Measurements from ENCODE around the gene LASP1. TPM values are rescaled to one million over a fixed set of nuclear protein-coding genes. Genes with fewer than 3 reads are reported as not detected.

The LASP1 gene
- total RNA-seq, 1 donor from 2014 or later = 69.0 TPM

DNA sequence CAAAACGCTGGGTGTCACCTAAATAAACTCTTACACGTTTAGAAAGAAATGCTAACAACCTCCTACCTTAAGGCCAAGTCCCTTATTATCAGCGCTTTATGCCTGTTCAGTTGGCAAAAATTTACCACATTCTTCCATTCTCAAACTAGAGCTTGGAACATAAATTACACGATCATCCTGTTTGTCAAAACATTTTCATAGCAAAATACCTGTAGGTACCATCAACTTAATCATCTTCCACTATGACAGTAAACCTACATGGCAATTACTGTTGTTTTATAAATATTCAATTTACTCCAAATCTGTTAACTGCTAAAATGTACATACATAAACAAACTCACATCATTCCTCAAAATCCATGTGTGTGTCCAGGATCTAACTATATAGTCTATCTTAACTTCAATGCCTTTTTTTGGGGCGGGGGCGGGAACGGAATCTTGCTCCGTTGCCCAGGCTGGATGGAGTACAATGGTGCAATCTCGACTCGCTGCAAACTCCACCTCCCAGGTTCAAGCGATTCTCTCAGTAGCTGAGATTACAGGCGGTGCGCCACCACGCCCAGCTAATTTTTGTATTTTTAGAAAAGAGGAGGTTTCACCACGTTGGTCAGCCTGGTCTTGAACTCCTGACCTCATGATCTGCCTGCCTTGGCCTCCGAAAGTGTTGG, 20.8 kb upstream of the LASP1 start:
- H3K4me1 ChIP-seq = peaks cover 25% of the 10 kb centered on the region
- no peak overlapping the region for H3K27ac ChIP-seq
- H3K36me3 ChIP-seq = peaks cover 0 to 63% of the 10 kb centered on the region in 2 donors
- H3K4me3 ChIP-seq = no peak overlapping the region
- intact Hi-C loops (cut with DNase I) = no loop called here
- TF ChIP-seq POLR2AphosphoS5 (IDR thresholded peaks at IDR 0.05; ENCODE audit: insufficient read depth in 1 of 2, low read depth in 1 of 2) (no peak), POLR2A (IDR thresholded peaks at IDR 0.05) (no peak)
- TF ChIP-seq, protein P1, sequence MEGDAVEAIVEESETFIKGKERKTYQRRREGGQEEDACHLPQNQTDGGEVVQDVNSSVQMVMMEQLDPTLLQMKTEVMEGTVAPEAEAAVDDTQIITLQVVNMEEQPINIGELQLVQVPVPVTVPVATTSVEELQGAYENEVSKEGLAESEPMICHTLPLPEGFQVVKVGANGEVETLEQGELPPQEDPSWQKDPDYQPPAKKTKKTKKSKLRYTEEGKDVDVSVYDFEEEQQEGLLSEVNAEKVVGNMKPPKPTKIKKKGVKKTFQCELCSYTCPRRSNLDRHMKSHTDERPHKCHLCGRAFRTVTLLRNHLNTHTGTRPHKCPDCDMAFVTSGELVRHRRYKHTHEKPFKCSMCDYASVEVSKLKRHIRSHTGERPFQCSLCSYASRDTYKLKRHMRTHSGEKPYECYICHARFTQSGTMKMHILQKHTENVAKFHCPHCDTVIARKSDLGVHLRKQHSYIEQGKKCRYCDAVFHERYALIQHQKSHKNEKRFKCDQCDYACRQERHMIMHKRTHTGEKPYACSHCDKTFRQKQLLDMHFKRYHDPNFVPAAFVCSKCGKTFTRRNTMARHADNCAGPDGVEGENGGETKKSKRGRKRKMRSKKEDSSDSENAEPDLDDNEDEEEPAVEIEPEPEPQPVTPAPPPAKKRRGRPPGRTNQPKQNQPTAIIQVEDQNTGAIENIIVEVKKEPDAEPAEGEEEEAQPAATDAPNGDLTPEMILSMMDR (IDR thresholded peaks at IDR 0.05) = no peak
- H3K27me3 ChIP-seq = no peaks in the 10 kb centered on the region
- DNase-seq (ENCODE audit: extremely low spot score in 2 of 2) = no peak
- H3K9me3 ChIP-seq = no peaks in the 10 kb centered on the region

DNA sequence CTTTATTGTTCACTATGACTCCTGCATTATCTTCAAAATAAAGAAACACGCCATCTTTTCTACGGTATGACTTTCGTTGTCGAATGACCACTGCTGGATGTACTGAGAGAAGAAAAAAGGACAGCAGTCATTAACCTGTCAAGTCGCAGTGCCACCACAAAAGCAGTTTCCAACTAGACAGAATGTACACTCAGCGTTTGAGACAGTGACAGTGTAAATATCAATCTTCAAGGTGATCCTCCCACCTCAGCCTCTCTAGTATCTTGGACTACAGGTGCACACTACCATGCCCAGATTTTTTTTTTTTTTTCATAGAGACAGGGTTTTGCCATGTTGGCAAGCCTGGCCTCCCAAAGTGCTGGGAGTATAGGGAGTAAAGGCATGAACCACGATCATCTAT, 19.5 kb upstream of the LASP1 start:
- Histone ChIP-seq H3K36me3 (peaks cover 0 to 63% of the 10 kb centered on the region in 2 donors), H3K4me1 (peaks cover 30% of the 10 kb centered on the region), H3K27ac (no peak overlapping the region), H3K4me3 (no peak overlapping the region), H3K9me3 (no peaks in the 10 kb centered on the region), H3K27me3 (no peaks in the 10 kb centered on the region)
- no peak for TF ChIP-seq POLR2AphosphoS5 (IDR thresholded peaks at IDR 0.05; ENCODE audit: insufficient read depth in 1 of 2, low read depth in 1 of 2)
- TF ChIP-seq POLR2A (IDR thresholded peaks at IDR 0.05) = no peak
- TF ChIP-seq, protein P1 (IDR thresholded peaks at IDR 0.05) = no peak
- intact Hi-C loops (cut with DNase I) = no loop called here
- no peak for DNase-seq (ENCODE audit: extremely low spot score in 2 of 2)

DNA sequence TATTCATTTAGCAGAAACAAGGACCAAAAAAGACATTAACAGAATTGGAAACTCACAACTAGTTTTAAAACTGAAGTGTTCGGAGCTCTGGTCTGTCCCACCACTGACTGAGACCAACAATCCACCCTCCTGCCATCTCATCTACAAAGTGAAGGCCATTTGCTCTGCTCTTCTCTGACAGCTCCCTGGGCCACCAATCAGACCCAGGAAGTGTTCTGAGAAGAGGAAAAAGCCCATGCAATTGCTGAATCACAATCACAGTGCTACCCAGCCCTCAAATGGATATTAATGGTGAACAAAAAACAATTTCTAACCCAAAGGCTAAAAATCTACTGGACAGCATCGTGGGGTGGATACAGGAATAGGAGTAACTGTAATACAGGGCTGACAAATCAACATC, 18.4 kb upstream of the LASP1 start:
- Histone ChIP-seq H3K27me3 (no peaks in the 10 kb centered on the region), H3K9me3 (no peaks in the 10 kb centered on the region), H3K4me1 (peaks cover 30% of the 10 kb centered on the region), H3K27ac (no peak overlapping the region), H3K4me3 (peak overlapping the region; percentile 46 to 66), H3K36me3 (peaks cover 0 to 60% of the 10 kb centered on the region in 2 donors)
- intact Hi-C loops (cut with DNase I) = no loop called here
- TF ChIP-seq, protein P1 (IDR thresholded peaks at IDR 0.05) = no peak
- TF ChIP-seq POLR2A (IDR thresholded peaks at IDR 0.05) (no peak), POLR2AphosphoS5 (IDR thresholded peaks at IDR 0.05; ENCODE audit: insufficient read depth in 1 of 2, low read depth in 1 of 2) (no peak)
- DNase-seq (ENCODE audit: extremely low spot score in 2 of 2) = no peak

DNA sequence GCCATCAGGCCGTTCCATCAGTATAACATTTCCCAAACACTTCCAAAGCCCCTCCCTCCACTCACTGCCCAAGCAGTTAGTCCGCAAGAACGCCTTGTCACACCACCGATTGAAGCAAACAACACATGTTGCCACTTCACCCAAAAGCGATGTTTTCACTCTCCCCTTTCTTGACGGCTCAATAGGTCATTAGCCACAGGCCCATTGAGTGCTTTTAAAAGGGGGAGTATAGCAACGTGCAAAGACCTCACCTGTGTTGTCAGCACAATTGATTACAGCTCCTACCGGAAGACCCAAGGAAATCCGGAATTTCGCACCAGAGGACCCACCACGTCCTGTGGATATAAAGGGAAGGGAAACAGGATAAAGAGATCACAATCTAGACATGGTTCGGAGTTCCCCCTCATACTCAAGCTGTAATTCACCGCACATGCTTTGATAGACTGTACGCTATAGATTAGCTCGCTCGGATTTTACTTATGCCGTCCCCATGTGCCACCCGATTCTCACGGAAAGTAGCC, 17.0 kb upstream of the LASP1 start:
- H3K4me1 ChIP-seq = peaks cover 30% of the 10 kb centered on the region
- TF ChIP-seq POLR2A (IDR thresholded peaks at IDR 0.05) (no peak), POLR2AphosphoS5 (IDR thresholded peaks at IDR 0.05; ENCODE audit: insufficient read depth in 1 of 2, low read depth in 1 of 2) (no peak)
- TF ChIP-seq, protein P1 (IDR thresholded peaks at IDR 0.05) = no peak
- intact Hi-C loops (cut with DNase I) = no loop called here

More for the DNA sequence above, 17.0 kb upstream of the LASP1 start:
- Histone ChIP-seq H3K27me3 (no peaks in the 10 kb centered on the region), H3K4me3 (peak overlapping the region; percentile 46 to 66), H3K9me3 (no peaks in the 10 kb centered on the region), H3K27ac (peak overlapping the region; percentile 93), H3K36me3 (peaks cover 0 to 46% of the 10 kb centered on the region in 2 donors)
- DNase-seq (ENCODE audit: extremely low spot score in 2 of 2) = no peak
